Naive thymus-derived CD4-positive, alpha-beta T cell (primary cell): ENCODE measurements around the gene HEYL. TPM values are rescaled to one million over a fixed set of nuclear protein-coding genes. Genes with fewer than 3 reads are reported as not detected.
"Not testable (repeated sequence)": the region's sequence is repeated elsewhere in the genome, so short reads cannot be mapped to it uniquely, and the experiment has no call there.

Experiments used
- ATAC-seq: fragments of 150-1000 bp; cut with Tn5 transposase; 2 replicates; pipeline ENCODE4 v1.10.0; 2021; ENCODE audit warnings: mild to moderate bottlenecking, moderate library complexity
- CTCF ChIA-PET: fragments of 350-600 bp; sonication (Branson Sonifier 250); formaldehyde crosslinking; loops from one replicate; lab custom pipeline; 2021; ENCODE audit warnings: antibody characterized with exemption; lab: Charles Lee
- POLR2A ChIA-PET: fragments of 350-600 bp; sonication (Branson Sonifier 250); formaldehyde crosslinking; loops from one replicate; lab custom pipeline; 2021; ENCODE audit warnings: antibody characterized with exemption, inconsistent platforms; lab: Charles Lee
- DNase-seq, 9 donors: peaks; one replicate each; pipeline versions ENCODE4 v3.0.0 to v3.0.0-alpha.2; 2020 to 2022; ENCODE audit warnings: mixed read lengths in 1 of 9
- H3K27ac ChIP-seq: one replicate; pipeline ENCODE4 v1.7.0; 2013; ENCODE audit warnings: mild to moderate bottlenecking, low read depth, low read length, moderate library complexity
- H3K27me3 ChIP-seq, 2 donors: one replicate each; pipeline ENCODE4 v1.7.0; 2013; ENCODE audit warnings: low read length in 2 of 2, mild to moderate bottlenecking in 2 of 2, moderate library complexity in 2 of 2; ENCODE audit not compliant: control insufficient read depth in 2 of 2, insufficient read depth in 2 of 2
- H3K36me3 ChIP-seq, 3 experiments: 1 replicate in 2 of 3; 2 replicates in 1 of 3; pipeline ENCODE4 v1.7.0; 2013; ENCODE audit warnings: low read length in 3 of 3, mild to moderate bottlenecking in 3 of 3, moderate library complexity in 1 of 3; ENCODE audit not compliant: insufficient read depth in 3 of 3, control insufficient read depth in 2 of 3
- H3K4me1 ChIP-seq, 2 donors: one replicate each; pipeline ENCODE4 v1.7.0; 2013; ENCODE audit warnings: low read length in 2 of 2, mild to moderate bottlenecking in 2 of 2, moderate library complexity in 1 of 2; ENCODE audit not compliant: control insufficient read depth in 2 of 2, insufficient read depth in 2 of 2
- H3K4me3 ChIP-seq: 2 replicates; pipeline ENCODE4 v1.7.0; 2013; ENCODE audit warnings: mild to moderate bottlenecking, low read length
- H3K9me3 ChIP-seq, 3 experiments: 1 replicate in 2 of 3; 2 replicates in 1 of 3; pipeline ENCODE4 v1.7.0; 2013; ENCODE audit warnings: low read length in 3 of 3; ENCODE audit not compliant: control insufficient read depth in 2 of 3
- H3K27ac Mint-ChIP-seq, 9 donors: one replicate each; pipeline ENCODE4 v1.8.0; 2020 to 2022; ENCODE audit warnings: mixed read lengths in 9 of 9, mild to moderate bottlenecking in 8 of 9, moderate library complexity in 5 of 9, inconsistent platforms in 2 of 9
- H3K27me3 Mint-ChIP-seq, 5 donors: one replicate each; pipeline ENCODE4 v1.8.0; 2021 to 2022; ENCODE audit warnings: mixed read lengths in 5 of 5, mild to moderate bottlenecking in 1 of 5
- H3K36me3 Mint-ChIP-seq, 5 donors: one replicate each; pipeline ENCODE4 v1.8.0; 2020 to 2022; ENCODE audit warnings: mixed read lengths in 5 of 5, mild to moderate bottlenecking in 3 of 5, inconsistent platforms in 1 of 5
- H3K4me1 Mint-ChIP-seq, 7 donors: one replicate each; pipeline ENCODE4 v1.8.0; 2020 to 2022; ENCODE audit warnings: mixed read lengths in 7 of 7, mild to moderate bottlenecking in 3 of 7, inconsistent platforms in 1 of 7
- H3K4me3 Mint-ChIP-seq, 10 donors: one replicate each; pipeline ENCODE4 v1.8.0; 2020 to 2022; ENCODE audit warnings: mild to moderate bottlenecking in 10 of 10, mixed read lengths in 10 of 10, moderate library complexity in 6 of 10, inconsistent platforms in 2 of 10
- H3K9me3 Mint-ChIP-seq, 11 donors: one replicate each; pipeline ENCODE4 v1.8.0; 2020 to 2022; ENCODE audit warnings: mixed read lengths in 11 of 11, mild to moderate bottlenecking in 4 of 11, inconsistent platforms in 1 of 11, moderate library complexity in 1 of 11
- intact Hi-C, 2 donors: fragments of 100-400 bp; cut with micrococcal nuclease; formaldehyde crosslinking; loops; one replicate each; pipeline ENCODE4 v1.15.1; 2023
- polyA plus RNA-seq, 2 donors: library from polyadenylated mRNA; unstranded; fragments of 300-500 nt; fragmentation: Illumina TruSeq; gene quantifications; one replicate each; pipeline ENCODE4 v1.2.3, GENCODE V29; 2021
- total RNA-seq, 6 experiments: library from RNA in 5 of 6; stranded (reverse) in 5 of 6; gene quantifications; 1 replicate in 5 of 6; 2 replicates in 1 of 6; pipeline ENCODE4 v1.2.3 and lab custom pipeline; 2021 to 2026

HEYL gene
- total and polyA plus RNA-seq, 7 experiments from 2014 or later: 0.08 to 0.18 (median 0.16) TPM; not detected in 4

DNA sequence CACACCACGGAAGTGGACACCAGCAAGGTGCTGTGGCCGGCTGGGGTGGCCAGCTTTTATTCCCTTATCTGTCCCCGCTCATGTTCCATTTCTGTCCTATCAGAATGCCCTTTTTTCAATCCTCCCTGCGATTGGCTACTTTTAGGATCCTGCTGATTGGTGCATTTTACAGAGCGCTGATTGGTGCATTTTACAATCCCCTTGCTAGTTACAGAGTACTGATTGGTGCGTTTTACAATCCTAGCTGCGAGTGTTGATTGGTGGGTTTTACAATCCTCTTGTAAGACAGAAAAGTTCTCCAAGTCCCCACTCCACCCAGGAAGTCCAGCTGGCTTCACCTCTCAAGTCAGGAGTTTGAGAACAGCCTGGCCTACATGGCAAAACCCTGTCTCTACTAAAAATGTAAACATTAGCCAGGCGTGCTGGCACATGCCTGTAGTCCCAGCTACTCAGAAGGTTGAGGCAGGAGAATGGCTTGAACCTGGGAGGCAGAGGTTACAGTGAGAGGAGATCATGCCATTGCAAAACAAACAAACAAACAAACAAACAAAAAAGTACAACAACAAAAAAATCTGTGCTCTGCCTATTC, 37.7 kb downstream of the HEYL start:
- H3K27me3 ChIP-seq, H3K36me3 ChIP-seq, H3K27ac Mint-ChIP-seq, H3K4me3 Mint-ChIP-seq, DNase-seq, H3K4me3 ChIP-seq, H3K9me3 Mint-ChIP-seq, H3K36me3 Mint-ChIP-seq, H3K9me3 ChIP-seq, intact Hi-C loops, H3K4me1 ChIP-seq, H3K4me1 Mint-ChIP-seq, H3K27ac ChIP-seq, ATAC-seq: not testable (repeated sequence)
- CTCF ChIA-PET: interaction anchor here (1.1 kb wide), 1 partner anchor 47 kb away, joined by 5 read pairs; no protein-coding TSS in a partner anchor
- H3K27me3 Mint-ChIP-seq: peaks cover 4 to 18% (median 9%) of the 10 kb centered on the region in 5 donors
- POLR2A ChIA-PET: interaction anchor here (0.7 kb wide), 1 partner anchor 216 kb away, joined by 3 read pairs; no protein-coding TSS in a partner anchor

- Mint-ChIP-seq H3K27me3 (peaks cover 5 to 16% (median 9%) of the 10 kb centered on the region in 5 donors), H3K27ac (no peak overlapping the region), H3K36me3 (no peaks in the 10 kb centered on the region), H3K9me3 (peaks cover 0 to 2% (median 0%) of the 10 kb centered on the region in 11 donors), H3K4me3 (no peak overlapping the region), H3K4me1 (peaks cover 0 to 3% (median 0%) of the 10 kb centered on the region in 7 donors)
- intact Hi-C loops: no loop called here
- ChIA-PET CTCF (interaction anchor here (0.7 kb wide), 1 partner anchor 10 kb away, joined by 3 read pairs; no protein-coding TSS in a partner anchor), POLR2A (no interaction called here)
- Histone ChIP-seq H3K27me3 (no peaks in the 10 kb centered on the region), H3K4me3 (no peak overlapping the region), H3K9me3 (no peaks in the 10 kb centered on the region), H3K27ac (no peak overlapping the region), H3K36me3 (no peaks in the 10 kb centered on the region), H3K4me1 (no peaks in the 10 kb centered on the region)
- ATAC-seq (no peak), DNase-seq (no peak)
These were observed 43.3 kb downstream of the HEYL start for GRCh38 chr1:39596163-39596562.

- intact Hi-C loops: no loop called here
- H3K27ac Mint-ChIP-seq: no peak overlapping the region
- Histone ChIP-seq H3K36me3 (no peaks in the 10 kb centered on the region), H3K4me1 (no peaks in the 10 kb centered on the region), H3K27me3 (no peaks in the 10 kb centered on the region), H3K9me3 (no peaks in the 10 kb centered on the region), H3K4me3 (no peak overlapping the region), H3K27ac (no peak overlapping the region)
- H3K4me1 Mint-ChIP-seq: peaks cover 0 to 4% (median 0%) of the 10 kb centered on the region in 7 donors
- CTCF ChIA-PET: no interaction called here
- no peak for ATAC-seq
- POLR2A ChIA-PET: no interaction called here
- no peaks in the 10 kb centered on the region for H3K9me3 Mint-ChIP-seq
- H3K27me3 Mint-ChIP-seq: peaks cover 0 to 9% (median 7%) of the 10 kb centered on the region in 5 donors
- no peaks in the 10 kb centered on the region for H3K36me3 Mint-ChIP-seq
- H3K4me3 Mint-ChIP-seq: no peak overlapping the region
- no peak for DNase-seq
These were observed 46.1 kb downstream of the HEYL start for GRCh38 chr1:39593386-39593785.

DNA sequence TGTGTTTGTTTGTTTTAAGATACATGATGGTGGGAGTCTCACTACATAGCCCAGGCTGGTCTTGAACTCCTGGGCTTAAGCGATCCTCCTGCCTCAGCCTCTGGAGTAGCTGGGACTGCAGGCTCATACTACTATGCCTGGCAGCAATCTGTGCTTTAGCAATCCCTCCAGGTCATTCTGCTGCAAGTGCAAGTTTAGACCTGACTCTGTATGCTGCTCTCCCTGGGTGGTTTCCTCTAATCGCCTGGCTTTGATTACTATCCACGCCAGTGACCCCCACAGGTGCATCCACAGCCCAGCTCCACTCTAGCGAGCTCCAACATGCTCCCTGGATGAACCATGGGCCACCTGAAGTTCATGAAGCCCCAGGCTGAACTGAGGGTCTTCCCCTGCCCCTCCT, 47.4 kb downstream of the HEYL start:
- Histone ChIP-seq H3K36me3 (no peaks in the 10 kb centered on the region), H3K27me3 (no peaks in the 10 kb centered on the region), H3K4me3 (no peak overlapping the region), H3K27ac (no peak overlapping the region), H3K9me3 (no peaks in the 10 kb centered on the region), H3K4me1 (no peaks in the 10 kb centered on the region)
- CTCF ChIA-PET: no interaction called here
- no peaks in the 10 kb centered on the region for H3K9me3 Mint-ChIP-seq
- DNase-seq: no peak
- intact Hi-C loops: no loop called here
- peaks cover 0 to 4% (median 0%) of the 10 kb centered on the region in 7 donors for H3K4me1 Mint-ChIP-seq
- H3K36me3 Mint-ChIP-seq: no peaks in the 10 kb centered on the region
- peaks cover 0 to 8% (median 6%) of the 10 kb centered on the region in 5 donors for H3K27me3 Mint-ChIP-seq
- H3K4me3 Mint-ChIP-seq: no peak overlapping the region
- POLR2A ChIA-PET: interaction anchor here (0.6 kb wide), 1 partner anchor 128 kb away, joined by 4 read pairs; no protein-coding TSS in a partner anchor
- ATAC-seq: no peak
- no peak overlapping the region for H3K27ac Mint-ChIP-seq

DNA sequence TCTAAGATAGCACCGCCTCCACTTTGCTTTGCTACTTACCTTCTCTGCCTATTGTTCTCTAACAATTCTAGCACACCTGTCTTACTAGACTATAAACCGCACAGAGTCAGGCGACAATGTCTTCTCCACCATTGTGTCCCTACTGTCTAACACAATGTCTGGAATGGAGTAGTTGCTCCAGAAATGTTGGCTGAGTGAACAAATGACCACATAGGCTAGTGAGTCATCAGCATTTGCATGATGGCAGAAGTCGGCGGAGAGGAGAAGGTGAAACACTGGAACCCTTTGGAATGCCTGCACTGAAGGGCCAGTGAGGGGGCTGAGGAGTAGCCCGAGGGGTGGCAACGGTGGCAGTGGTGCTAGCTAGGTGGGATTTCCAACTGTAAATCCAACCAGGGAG, 48.9 kb downstream of the HEYL start:
- ATAC-seq (no peak), DNase-seq (no peak)
- no peaks in the 10 kb centered on the region for H3K9me3 Mint-ChIP-seq
- H3K27ac ChIP-seq: no peak overlapping the region
- no peaks in the 10 kb centered on the region for H3K27me3 ChIP-seq
- H3K4me3 Mint-ChIP-seq: no peak overlapping the region
- H3K36me3 ChIP-seq: no peaks in the 10 kb centered on the region
- intact Hi-C loops: no loop called here
- H3K4me3 ChIP-seq: no peak overlapping the region
- no peaks in the 10 kb centered on the region for H3K9me3 ChIP-seq
- H3K27ac Mint-ChIP-seq: no peak overlapping the region
- POLR2A ChIA-PET: no interaction called here
- H3K4me1 ChIP-seq: no peaks in the 10 kb centered on the region
- peaks cover 0 to 4% (median 0%) of the 10 kb centered on the region in 7 donors for H3K4me1 Mint-ChIP-seq
- CTCF ChIA-PET: interaction anchor here (0.5 to 0.7 kb wide), 2 partner anchors 10 to 48 kb away, joined by 3 read pairs; no protein-coding TSS in a partner anchor
- no peaks in the 10 kb centered on the region for H3K36me3 Mint-ChIP-seq
- peaks cover 0 to 8% (median 6%) of the 10 kb centered on the region in 5 donors for H3K27me3 Mint-ChIP-seq

DNA sequence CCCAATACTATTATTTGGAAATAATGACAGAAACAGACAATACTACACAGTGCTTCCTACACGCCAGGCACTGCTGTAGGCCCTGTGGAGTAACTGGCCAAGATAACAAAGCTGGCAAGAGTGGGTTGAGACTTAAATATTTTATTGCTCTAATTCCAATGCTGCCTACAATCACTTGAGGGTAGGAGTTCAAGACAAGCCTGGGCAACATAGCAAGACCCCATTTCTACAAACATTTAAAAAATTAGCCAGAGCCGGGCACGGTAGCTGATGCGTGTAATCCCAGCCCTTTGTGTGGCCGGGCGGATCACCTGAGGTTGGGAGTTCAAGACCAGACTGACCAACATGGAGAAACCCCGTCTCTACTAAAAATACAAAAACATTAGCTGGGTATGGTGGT, 53.5 kb downstream of the HEYL start:
- CTCF ChIA-PET: interaction anchor here (1.6 kb wide), 1 partner anchor 21 kb away, joined by 5 read pairs; no protein-coding TSS in a partner anchor
- ATAC-seq (no peak), DNase-seq (no peak)
- Mint-ChIP-seq H3K9me3 (no peaks in the 10 kb centered on the region), H3K4me3 (no peak overlapping the region), H3K4me1 (peaks cover 0 to 6% (median 0%) of the 10 kb centered on the region in 7 donors), H3K36me3 (no peaks in the 10 kb centered on the region), H3K27ac (peak overlapping the region in 1 of 9 donors; percentile 41), H3K27me3 (no peaks in the 10 kb centered on the region)
- H3K27ac ChIP-seq: no peak overlapping the region
- no peaks in the 10 kb centered on the region for H3K9me3 ChIP-seq
- no peaks in the 10 kb centered on the region for H3K4me1 ChIP-seq
- no peaks in the 10 kb centered on the region for H3K36me3 ChIP-seq
- no peak overlapping the region for H3K4me3 ChIP-seq
- H3K27me3 ChIP-seq: no peaks in the 10 kb centered on the region
- POLR2A ChIA-PET: no interaction called here
- intact Hi-C loops: no loop called here
